ENCODE results near the gene TIMMDC1. TPM values are rescaled to one million over a fixed set of nuclear protein-coding genes. Genes with fewer than 3 reads are reported as not detected.

The TIMMDC1 gene
- polyA plus RNA-seq, 1 of the 3 experiments (the other 2 are of a cell fraction), result 128 TPM

DNA sequence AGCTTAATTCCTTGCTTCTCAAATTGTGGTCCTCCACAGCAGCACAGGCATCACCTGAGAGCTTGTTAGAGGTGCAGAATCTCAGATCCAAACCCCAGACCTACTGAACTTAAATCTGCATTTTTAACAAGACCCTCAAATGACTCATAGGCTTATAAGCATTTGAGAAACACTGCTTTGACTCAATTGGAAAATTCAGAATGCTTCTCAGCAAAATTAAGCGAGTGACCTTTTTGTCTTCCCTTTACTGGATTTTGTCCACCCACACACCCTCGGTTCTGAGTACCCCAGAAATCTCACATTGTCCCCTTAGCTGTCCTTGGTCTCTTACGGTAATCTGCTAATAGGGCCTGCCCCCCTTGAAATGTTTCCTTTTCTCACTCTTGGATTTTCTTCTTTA is 43.2 kb downstream of the TIMMDC1 start:
- POLR2A ChIA-PET, result no interaction called here
- Histone ChIP-seq H3K27me3 (ENCODE audit: insufficient read depth) (no peaks in the 10 kb centered on the region), H3K27ac (ENCODE audit: low read depth in 2 of 2, low read length in 1 of 2) (no peak overlapping the region), H3K36me3 (replicated peaks in 1 of 2; ENCODE audit: control insufficient read depth in 1 of 2, insufficient read depth in 2 of 2, low read length in 1 of 2) (no peaks in the 10 kb centered on the region), H2AFZ (ENCODE audit: low read depth) (no peak overlapping the region), H3K9me3 (no peaks in the 10 kb centered on the region), H3K4me2 (no peak overlapping the region), H3K79me2 (ENCODE audit: insufficient read depth) (no peaks in the 10 kb centered on the region), H3K4me1 (ENCODE audit: control insufficient read depth in 1 of 2, insufficient read depth in 2 of 2, low read depth in 1 of 2, low read length in 1 of 2) (no peaks in the 10 kb centered on the region), H4K20me1 (ENCODE audit: insufficient read depth) (no peaks in the 10 kb centered on the region), H3F3A (replicated peaks; ENCODE audit: insufficient read depth) (no peaks in the 10 kb centered on the region), H3K9ac (no peak overlapping the region), H3K4me3 (ENCODE audit: low read depth in 2 of 2, low read length in 1 of 2) (no peak overlapping the region), H3K9me2 (no peaks in the 10 kb centered on the region)
- TF ChIP-seq RXRA (IDR thresholded peaks at IDR 0.05; ENCODE audit: borderline replicate concordance, low read depth) (no peak), MEF2A (IDR thresholded peaks at IDR 0.05; ENCODE audit: borderline replicate concordance, low read depth) (no peak), TCF12 (IDR thresholded peaks at IDR 0.05) (no peak), NFIC (IDR thresholded peaks at IDR 0.05; ENCODE audit: borderline replicate concordance) (no peak), POLR2AphosphoS5 (IDR thresholded peaks at IDR 0.05; ENCODE audit: low read depth, low read length) (no peak), RCOR1 (IDR thresholded peaks at IDR 0.05; ENCODE audit: low read length) (no peak), TEAD4 (IDR thresholded peaks at IDR 0.05; ENCODE audit: borderline replicate concordance, insufficient read depth) (no peak), RAD21 (IDR thresholded peaks at IDR 0.05; ENCODE audit: low read length) (no peak), MXI1 (IDR thresholded peaks at IDR 0.05; ENCODE audit: low read depth, low read length) (no peak), JUND (IDR thresholded peaks at IDR 0.05) (no peak), EP300 (IDR thresholded peaks at IDR 0.05; ENCODE audit: borderline replicate concordance in 1 of 2, low read depth in 1 of 2, low read length in 1 of 2) (no peak), TAF1 (IDR thresholded peaks at IDR 0.05; ENCODE audit: borderline replicate concordance, low read depth, low read length) (no peak), YY1 (IDR thresholded peaks at IDR 0.05; ENCODE audit: low read depth) (no peak), CHD2 (IDR thresholded peaks at IDR 0.05; ENCODE audit: low read length, partially characterized antibody) (no peak)
- TF ChIP-seq, protein P1, sequence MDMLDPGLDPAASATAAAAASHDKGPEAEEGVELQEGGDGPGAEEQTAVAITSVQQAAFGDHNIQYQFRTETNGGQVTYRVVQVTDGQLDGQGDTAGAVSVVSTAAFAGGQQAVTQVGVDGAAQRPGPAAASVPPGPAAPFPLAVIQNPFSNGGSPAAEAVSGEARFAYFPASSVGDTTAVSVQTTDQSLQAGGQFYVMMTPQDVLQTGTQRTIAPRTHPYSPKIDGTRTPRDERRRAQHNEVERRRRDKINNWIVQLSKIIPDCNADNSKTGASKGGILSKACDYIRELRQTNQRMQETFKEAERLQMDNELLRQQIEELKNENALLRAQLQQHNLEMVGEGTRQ (IDR thresholded peaks at IDR 0.05; ENCODE audit: borderline replicate concordance, low read depth, low read length), result no peak
- TF ChIP-seq, protein P2, sequence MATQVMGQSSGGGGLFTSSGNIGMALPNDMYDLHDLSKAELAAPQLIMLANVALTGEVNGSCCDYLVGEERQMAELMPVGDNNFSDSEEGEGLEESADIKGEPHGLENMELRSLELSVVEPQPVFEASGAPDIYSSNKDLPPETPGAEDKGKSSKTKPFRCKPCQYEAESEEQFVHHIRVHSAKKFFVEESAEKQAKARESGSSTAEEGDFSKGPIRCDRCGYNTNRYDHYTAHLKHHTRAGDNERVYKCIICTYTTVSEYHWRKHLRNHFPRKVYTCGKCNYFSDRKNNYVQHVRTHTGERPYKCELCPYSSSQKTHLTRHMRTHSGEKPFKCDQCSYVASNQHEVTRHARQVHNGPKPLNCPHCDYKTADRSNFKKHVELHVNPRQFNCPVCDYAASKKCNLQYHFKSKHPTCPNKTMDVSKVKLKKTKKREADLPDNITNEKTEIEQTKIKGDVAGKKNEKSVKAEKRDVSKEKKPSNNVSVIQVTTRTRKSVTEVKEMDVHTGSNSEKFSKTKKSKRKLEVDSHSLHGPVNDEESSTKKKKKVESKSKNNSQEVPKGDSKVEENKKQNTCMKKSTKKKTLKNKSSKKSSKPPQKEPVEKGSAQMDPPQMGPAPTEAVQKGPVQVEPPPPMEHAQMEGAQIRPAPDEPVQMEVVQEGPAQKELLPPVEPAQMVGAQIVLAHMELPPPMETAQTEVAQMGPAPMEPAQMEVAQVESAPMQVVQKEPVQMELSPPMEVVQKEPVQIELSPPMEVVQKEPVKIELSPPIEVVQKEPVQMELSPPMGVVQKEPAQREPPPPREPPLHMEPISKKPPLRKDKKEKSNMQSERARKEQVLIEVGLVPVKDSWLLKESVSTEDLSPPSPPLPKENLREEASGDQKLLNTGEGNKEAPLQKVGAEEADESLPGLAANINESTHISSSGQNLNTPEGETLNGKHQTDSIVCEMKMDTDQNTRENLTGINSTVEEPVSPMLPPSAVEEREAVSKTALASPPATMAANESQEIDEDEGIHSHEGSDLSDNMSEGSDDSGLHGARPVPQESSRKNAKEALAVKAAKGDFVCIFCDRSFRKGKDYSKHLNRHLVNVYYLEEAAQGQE (IDR thresholded peaks at IDR 0.05; ENCODE audit: low read depth, low read length), result no peak
- TF ChIP-seq, protein P3, sequence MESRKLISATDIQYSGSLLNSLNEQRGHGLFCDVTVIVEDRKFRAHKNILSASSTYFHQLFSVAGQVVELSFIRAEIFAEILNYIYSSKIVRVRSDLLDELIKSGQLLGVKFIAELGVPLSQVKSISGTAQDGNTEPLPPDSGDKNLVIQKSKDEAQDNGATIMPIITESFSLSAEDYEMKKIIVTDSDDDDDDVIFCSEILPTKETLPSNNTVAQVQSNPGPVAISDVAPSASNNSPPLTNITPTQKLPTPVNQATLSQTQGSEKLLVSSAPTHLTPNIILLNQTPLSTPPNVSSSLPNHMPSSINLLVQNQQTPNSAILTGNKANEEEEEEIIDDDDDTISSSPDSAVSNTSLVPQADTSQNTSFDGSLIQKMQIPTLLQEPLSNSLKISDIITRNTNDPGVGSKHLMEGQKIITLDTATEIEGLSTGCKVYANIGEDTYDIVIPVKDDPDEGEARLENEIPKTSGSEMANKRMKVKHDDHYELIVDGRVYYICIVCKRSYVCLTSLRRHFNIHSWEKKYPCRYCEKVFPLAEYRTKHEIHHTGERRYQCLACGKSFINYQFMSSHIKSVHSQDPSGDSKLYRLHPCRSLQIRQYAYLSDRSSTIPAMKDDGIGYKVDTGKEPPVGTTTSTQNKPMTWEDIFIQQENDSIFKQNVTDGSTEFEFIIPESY (IDR thresholded peaks at IDR 0.05; ENCODE audit: borderline replicate concordance, low read depth), result no peak
- TF ChIP-seq, protein P4, sequence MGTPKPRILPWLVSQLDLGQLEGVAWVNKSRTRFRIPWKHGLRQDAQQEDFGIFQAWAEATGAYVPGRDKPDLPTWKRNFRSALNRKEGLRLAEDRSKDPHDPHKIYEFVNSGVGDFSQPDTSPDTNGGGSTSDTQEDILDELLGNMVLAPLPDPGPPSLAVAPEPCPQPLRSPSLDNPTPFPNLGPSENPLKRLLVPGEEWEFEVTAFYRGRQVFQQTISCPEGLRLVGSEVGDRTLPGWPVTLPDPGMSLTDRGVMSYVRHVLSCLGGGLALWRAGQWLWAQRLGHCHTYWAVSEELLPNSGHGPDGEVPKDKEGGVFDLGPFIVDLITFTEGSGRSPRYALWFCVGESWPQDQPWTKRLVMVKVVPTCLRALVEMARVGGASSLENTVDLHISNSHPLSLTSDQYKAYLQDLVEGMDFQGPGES (IDR thresholded peaks at IDR 0.05; ENCODE audit: low read depth, low read length), result no peak
- TF ChIP-seq, protein P5, sequence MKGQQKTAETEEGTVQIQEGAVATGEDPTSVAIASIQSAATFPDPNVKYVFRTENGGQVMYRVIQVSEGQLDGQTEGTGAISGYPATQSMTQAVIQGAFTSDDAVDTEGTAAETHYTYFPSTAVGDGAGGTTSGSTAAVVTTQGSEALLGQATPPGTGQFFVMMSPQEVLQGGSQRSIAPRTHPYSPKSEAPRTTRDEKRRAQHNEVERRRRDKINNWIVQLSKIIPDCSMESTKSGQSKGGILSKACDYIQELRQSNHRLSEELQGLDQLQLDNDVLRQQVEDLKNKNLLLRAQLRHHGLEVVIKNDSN (IDR thresholded peaks at IDR 0.05; ENCODE audit: borderline replicate concordance, low read depth), result no peak
- TF ChIP-seq, protein P6, sequence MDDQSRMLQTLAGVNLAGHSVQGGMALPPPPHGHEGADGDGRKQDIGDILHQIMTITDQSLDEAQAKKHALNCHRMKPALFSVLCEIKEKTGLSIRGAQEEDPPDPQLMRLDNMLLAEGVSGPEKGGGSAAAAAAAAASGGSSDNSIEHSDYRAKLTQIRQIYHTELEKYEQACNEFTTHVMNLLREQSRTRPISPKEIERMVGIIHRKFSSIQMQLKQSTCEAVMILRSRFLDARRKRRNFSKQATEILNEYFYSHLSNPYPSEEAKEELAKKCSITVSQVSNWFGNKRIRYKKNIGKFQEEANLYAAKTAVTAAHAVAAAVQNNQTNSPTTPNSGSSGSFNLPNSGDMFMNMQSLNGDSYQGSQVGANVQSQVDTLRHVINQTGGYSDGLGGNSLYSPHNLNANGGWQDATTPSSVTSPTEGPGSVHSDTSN (IDR thresholded peaks at IDR 0.05), result no peak
- WGBS (ENCODE audit: low lambda C conversion rate), result 59% methylated on average over 3 of the region's 3 CpGs
- no peak for DNase-seq
- CTCF ChIA-PET, result no interaction called here
